SH-SY5Y (cell line): Measurements from ENCODE around the gene CEACAM5.

Source experiments
- GATA2 ChIP-seq: IDR thresholded peaks from 2 replicates; pipeline ENCODE4 v1.6.1; 2011; ENCODE audit warnings: mild to moderate bottlenecking, low read depth, low read length
- GATA3 ChIP-seq: IDR thresholded peaks from 2 replicates; pipeline ENCODE4 v1.6.1; 2011; ENCODE audit warnings: low read depth, mild to moderate bottlenecking, low read length, moderate library complexity

DNA sequence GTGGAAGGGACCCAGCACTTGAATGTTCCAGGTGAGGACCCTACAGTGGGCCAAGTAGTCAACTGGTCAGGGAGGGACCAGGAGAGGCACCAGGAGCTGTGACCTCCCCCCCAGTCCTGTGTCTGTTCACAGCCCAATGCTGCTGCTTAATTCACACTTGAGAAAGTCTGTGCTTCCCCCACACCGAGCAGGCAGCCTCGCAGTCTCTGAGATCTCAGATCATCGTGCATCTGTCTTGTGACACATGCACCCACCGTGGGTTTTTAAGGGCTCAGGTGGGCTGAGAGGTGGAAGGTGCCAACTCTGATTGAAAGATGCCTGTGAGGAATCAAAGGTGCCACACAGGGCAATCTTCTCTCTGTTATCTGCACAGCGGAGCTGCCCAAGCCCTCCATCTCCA, 6.2 kb downstream of the CEACAM5 start:
- no peak for TF ChIP-seq GATA2
- no peak for TF ChIP-seq GATA3
